B cell (primary cell): ENCODE results near the gene TMEM128. TPM values are rescaled to one million over a fixed set of nuclear protein-coding genes. Genes with fewer than 3 reads are reported as not detected.
"Not testable (repeated sequence)": the region's sequence is repeated elsewhere in the genome, so short reads cannot be mapped to it uniquely, and the experiment has no call there.

Experiments used
- ATAC-seq: fragments of 200-7000 bp; cut with Tn5 transposase; one replicate; pipeline ENCODE4 v1.10.0; 2021; ENCODE audit warnings: low read depth, mild to moderate bottlenecking, moderate number of reproducible peaks, moderate library complexity
- CTCF ChIA-PET: fragments of 350-600 bp; sonication (Branson Sonifier 250); formaldehyde crosslinking; loops from one replicate; lab custom pipeline; 2021; ENCODE audit warnings: antibody characterized with exemption, inconsistent platforms; lab: Charles Lee
- POLR2A ChIA-PET: fragments of 350-600 bp; sonication (Branson Sonifier 250); formaldehyde crosslinking; loops from one replicate; lab custom pipeline; 2021; ENCODE audit warnings: antibody characterized with exemption; lab: Charles Lee
- DNase-seq: peaks from one replicate; pipeline ENCODE4 v3.0.0; 2013
- H2AFZ ChIP-seq: 2 replicates; pipeline ENCODE4 v1.6.1; 2012; ENCODE audit warnings: mild to moderate bottlenecking, low read depth, low read length; ENCODE audit not compliant: insufficient read depth, poor library complexity, severe bottlenecking
- H3K27ac ChIP-seq, 2 donors: 1 replicate in 1 of 2; 2 replicates in 1 of 2; pipeline ENCODE4 v1.5.1; 2012 to 2013; ENCODE audit warnings: low read length in 2 of 2, mild to moderate bottlenecking in 2 of 2, moderate library complexity in 1 of 2
- H3K27me3 ChIP-seq, 4 experiments: fragments of 200-600 bp in 1 of 4; sonication (generic) in 1 of 4; replicated peaks in 1 of 4; 1 replicate in 2 of 4; 2 replicates in 2 of 4; pipeline versions ENCODE4 v1.6.1 to v1.7.0; 2013 to 2016; ENCODE audit warnings: low read length in 3 of 4, mild to moderate bottlenecking in 2 of 4, mixed read lengths in 1 of 4, moderate library complexity in 1 of 4; ENCODE audit not compliant: insufficient read depth in 4 of 4, control insufficient read depth in 3 of 4; ENCODE audit errors: control extremely low read depth in 1 of 4
- H3K36me3 ChIP-seq, 2 experiments: replicated peaks in 1 of 2; 1 replicate in 1 of 2; 2 replicates in 1 of 2; pipeline versions ENCODE4 v1.6.1 to v1.7.1; 2013; ENCODE audit warnings: low read length in 1 of 2; ENCODE audit not compliant: insufficient read depth in 2 of 2, control insufficient read depth in 1 of 2; ENCODE audit errors: control extremely low read depth in 1 of 2, extremely low read depth in 1 of 2
- H3K4me1 ChIP-seq, 2 donors: fragments of 200-600 bp in 1 of 2; sonication (generic) in 1 of 2; 1 replicate in 1 of 2; 2 replicates in 1 of 2; pipeline versions ENCODE4 v1.5.1 to v1.6.1; 2013 to 2017; ENCODE audit warnings: low read length in 2 of 2; ENCODE audit not compliant: control insufficient read depth in 2 of 2, insufficient read depth in 2 of 2
- H3K4me2 ChIP-seq: replicated peaks from 2 replicates; pipeline ENCODE3; 2012; ENCODE audit warnings: mild to moderate bottlenecking, low read depth, low read length; ENCODE audit not compliant: poor library complexity, severe bottlenecking
- H3K4me3 ChIP-seq, 5 experiments: fragments of 200-600 bp in 1 of 5; sonication (generic) in 1 of 5; 1 replicate in 3 of 5; 2 replicates in 2 of 5; pipeline versions ENCODE4 v1.5.1 to v1.7.0; 2011 to 2016; ENCODE audit warnings: low read length in 4 of 5, mild to moderate bottlenecking in 4 of 5, low read depth in 2 of 5, control low read depth in 1 of 5, moderate library complexity in 1 of 5; ENCODE audit not compliant: insufficient read depth in 1 of 5; ENCODE audit errors: control extremely low read depth in 1 of 5, extremely low read depth in 1 of 5
- H3K79me2 ChIP-seq: fragments of 200-600 bp; sonication (generic); one replicate; pipeline ENCODE4 v1.6.0; 2016; ENCODE audit warnings: low read length; ENCODE audit not compliant: control insufficient read depth, insufficient read depth
- H3K9ac ChIP-seq: fragments of 200-600 bp; sonication (generic); 2 replicates; pipeline ENCODE4 v1.6.1; 2017; ENCODE audit warnings: mild to moderate bottlenecking, low read length, moderate library complexity
- H3K9me3 ChIP-seq, 3 donors: one replicate each; pipeline versions ENCODE4 v1.6.1 to v1.7.1; 2013; ENCODE audit warnings: low read length in 2 of 3; ENCODE audit not compliant: control insufficient read depth in 2 of 3, insufficient read depth in 1 of 3; ENCODE audit errors: control extremely low read depth in 1 of 3
- H4K20me1 ChIP-seq: 2 replicates; pipeline ENCODE4 v1.6.0; 2012; ENCODE audit warnings: mild to moderate bottlenecking, low read length; ENCODE audit not compliant: insufficient read depth, control insufficient read depth, poor library complexity, severe bottlenecking
- H3K27ac Mint-ChIP-seq: one replicate; pipeline ENCODE4 v1.8.0; 2021; ENCODE audit warnings: mixed read lengths
- H3K27me3 Mint-ChIP-seq: one replicate; pipeline ENCODE4 v1.8.0; 2021; ENCODE audit warnings: mixed read lengths
- H3K4me1 Mint-ChIP-seq: one replicate; pipeline ENCODE4 v1.8.0; 2021; ENCODE audit warnings: mixed read lengths
- H3K4me3 Mint-ChIP-seq: one replicate; pipeline ENCODE4 v1.8.0; 2021; ENCODE audit warnings: mixed read lengths
- H3K9me3 Mint-ChIP-seq: one replicate; pipeline ENCODE4 v1.8.0; 2022; ENCODE audit warnings: mixed read lengths; ENCODE audit not compliant: insufficient read depth
- EZH2 ChIP-seq: IDR thresholded peaks from 2 replicates; pipeline ENCODE4 v1.6.1; 2012; ENCODE audit warnings: borderline replicate concordance, low read depth, mild to moderate bottlenecking, moderate library complexity, low read length; ENCODE audit not compliant: insufficient read depth, poor library complexity, severe bottlenecking
- WGBS: methylation state at CpG from one replicate; pipeline ENCODE4 v1.1.5; 2013; ENCODE audit warnings: missing lambda C conversion rate; ENCODE audit not compliant: insufficient coverage; 5-methylcytosine and 5-hydroxymethylcytosine counted together
- intact Hi-C: fragments of 100-400 bp; cut with micrococcal nuclease; formaldehyde crosslinking; loops from one replicate; pipeline ENCODE4 v1.10.0; 2022
- polyA plus RNA-seq: library from polyadenylated mRNA; depleted of rRNA; stranded (reverse); fragments of >200 nt; gene quantifications from 2 replicates; pipeline ENCODE4 v1.2.3, GENCODE V29; 2012
- total RNA-seq, 2 donors: library from RNA; stranded (reverse); fragments of 120-200 nt in 1 of 2; gene quantifications; 1 replicate in 1 of 2; 2 replicates in 1 of 2; pipeline versions ENCODE4 v1.2.3 to v1.2.4, GENCODE V29; 2013 to 2022
- TF ChIP-seq, protein P1 (sequence below): fragments of 200-600 bp; IDR thresholded peaks from one replicate; pipeline ENCODE4 v1.8.0; 2022; ENCODE audit warnings: antibody characterized with exemption, mild to moderate bottlenecking

TMEM128 gene
- total and polyA plus RNA-seq, 2 donors (not counting 1 experiment from before 2014, with no cell fraction given), result 10.2 to 17.3 TPM

DNA sequence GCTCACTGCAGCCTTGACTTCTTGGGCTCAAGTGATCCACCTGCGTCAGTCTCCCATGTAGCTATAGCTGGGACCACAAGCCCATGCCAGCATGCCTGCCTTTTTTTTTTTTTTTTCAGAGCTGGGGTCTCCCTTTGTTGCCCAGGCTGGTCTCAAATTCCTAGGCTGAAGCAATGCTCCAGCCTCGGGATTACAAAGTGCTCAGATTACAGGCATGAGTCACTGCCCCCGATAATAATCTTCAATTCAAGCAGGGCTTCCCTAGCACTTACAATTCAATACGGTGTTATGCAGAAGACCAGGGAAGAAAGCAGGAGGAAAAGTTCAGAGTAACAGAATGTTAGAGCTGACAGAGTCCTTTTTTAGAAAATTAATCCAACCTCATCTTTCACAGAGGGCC, 47.4 kb downstream of the TMEM128 start:
- Mint-ChIP-seq H3K4me1 (no peaks in the 10 kb centered on the region), H3K9me3 (no peaks in the 10 kb centered on the region), H3K27ac (no peak overlapping the region), H3K4me3 (no peak overlapping the region), H3K27me3 (peaks cover 21% of the 10 kb centered on the region)
- no peak overlapping the region for H3K27ac ChIP-seq
- TF ChIP-seq, protein P1, sequence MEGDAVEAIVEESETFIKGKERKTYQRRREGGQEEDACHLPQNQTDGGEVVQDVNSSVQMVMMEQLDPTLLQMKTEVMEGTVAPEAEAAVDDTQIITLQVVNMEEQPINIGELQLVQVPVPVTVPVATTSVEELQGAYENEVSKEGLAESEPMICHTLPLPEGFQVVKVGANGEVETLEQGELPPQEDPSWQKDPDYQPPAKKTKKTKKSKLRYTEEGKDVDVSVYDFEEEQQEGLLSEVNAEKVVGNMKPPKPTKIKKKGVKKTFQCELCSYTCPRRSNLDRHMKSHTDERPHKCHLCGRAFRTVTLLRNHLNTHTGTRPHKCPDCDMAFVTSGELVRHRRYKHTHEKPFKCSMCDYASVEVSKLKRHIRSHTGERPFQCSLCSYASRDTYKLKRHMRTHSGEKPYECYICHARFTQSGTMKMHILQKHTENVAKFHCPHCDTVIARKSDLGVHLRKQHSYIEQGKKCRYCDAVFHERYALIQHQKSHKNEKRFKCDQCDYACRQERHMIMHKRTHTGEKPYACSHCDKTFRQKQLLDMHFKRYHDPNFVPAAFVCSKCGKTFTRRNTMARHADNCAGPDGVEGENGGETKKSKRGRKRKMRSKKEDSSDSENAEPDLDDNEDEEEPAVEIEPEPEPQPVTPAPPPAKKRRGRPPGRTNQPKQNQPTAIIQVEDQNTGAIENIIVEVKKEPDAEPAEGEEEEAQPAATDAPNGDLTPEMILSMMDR, result no peak
- TF ChIP-seq EZH2, result no peak
- 64% methylated on average over 2 of the region's 4 CpGs for WGBS
- H3K9me3 ChIP-seq, result peaks cover 0 to 18% (median 0%) of the 10 kb centered on the region in 3 donors
- no peaks in the 10 kb centered on the region for H4K20me1 ChIP-seq
- no peaks in the 10 kb centered on the region for H3K36me3 ChIP-seq
- DNase-seq (no peak), ATAC-seq (no peak)
- H2AFZ ChIP-seq, result no peak overlapping the region
- ChIA-PET POLR2A (no interaction called here), CTCF (no interaction called here)
- no peak overlapping the region for H3K4me2 ChIP-seq
- intact Hi-C loops, result no loop called here
- H3K27me3 ChIP-seq, result peaks cover 0 to 5% (median 2%) of the 10 kb centered on the region in 4 experiments
- no peaks in the 10 kb centered on the region for H3K4me1 ChIP-seq
- no peak overlapping the region for H3K9ac ChIP-seq
- no peak overlapping the region for H3K4me3 ChIP-seq
- H3K79me2 ChIP-seq, result no peaks in the 10 kb centered on the region

DNA sequence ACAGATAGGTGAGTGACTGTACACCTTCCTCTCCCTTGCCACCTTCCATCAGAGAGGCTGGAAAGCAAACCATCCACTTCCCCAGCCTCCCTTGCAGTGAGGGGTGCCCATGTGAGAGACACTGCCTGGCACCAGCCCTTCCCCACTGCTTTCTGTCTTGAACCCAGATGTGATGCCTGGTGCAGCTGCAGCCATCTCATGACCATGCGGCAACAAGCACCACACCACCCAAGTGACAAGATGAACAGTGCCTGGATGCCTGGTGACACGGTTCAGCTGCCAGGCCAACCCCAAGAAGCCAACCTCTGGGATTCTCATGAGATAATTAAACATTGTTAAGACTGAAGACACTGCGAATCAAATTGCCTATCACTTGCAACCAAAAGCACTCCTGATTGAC, 52.7 kb downstream of the TMEM128 start:
- Histone ChIP-seq H3K79me2 (no peaks in the 10 kb centered on the region), H3K27ac (no peak overlapping the region), H3K36me3 (no peaks in the 10 kb centered on the region), H2AFZ (no peak overlapping the region), H3K9ac (no peak overlapping the region), H4K20me1 (no peaks in the 10 kb centered on the region), H3K4me3 (no peak overlapping the region), H3K27me3 (no peaks in the 10 kb centered on the region), H3K4me1 (no peaks in the 10 kb centered on the region), H3K9me3 (peaks cover 0 to 20% (median 0%) of the 10 kb centered on the region in 3 donors), H3K4me2 (no peak overlapping the region)
- CTCF ChIA-PET, result no interaction called here
- Mint-ChIP-seq H3K27ac (no peak overlapping the region), H3K9me3 (no peaks in the 10 kb centered on the region), H3K4me1 (no peaks in the 10 kb centered on the region), H3K27me3 (peaks cover 40% of the 10 kb centered on the region), H3K4me3 (no peak overlapping the region)
- intact Hi-C loops, result no loop called here
- 91% methylated on average over 3 of the region's 3 CpGs for WGBS
- DNase-seq (no peak), ATAC-seq (no peak)
- POLR2A ChIA-PET, result no interaction called here
- no peak for TF ChIP-seq EZH2
- TF ChIP-seq, protein P1, result no peak

DNA sequence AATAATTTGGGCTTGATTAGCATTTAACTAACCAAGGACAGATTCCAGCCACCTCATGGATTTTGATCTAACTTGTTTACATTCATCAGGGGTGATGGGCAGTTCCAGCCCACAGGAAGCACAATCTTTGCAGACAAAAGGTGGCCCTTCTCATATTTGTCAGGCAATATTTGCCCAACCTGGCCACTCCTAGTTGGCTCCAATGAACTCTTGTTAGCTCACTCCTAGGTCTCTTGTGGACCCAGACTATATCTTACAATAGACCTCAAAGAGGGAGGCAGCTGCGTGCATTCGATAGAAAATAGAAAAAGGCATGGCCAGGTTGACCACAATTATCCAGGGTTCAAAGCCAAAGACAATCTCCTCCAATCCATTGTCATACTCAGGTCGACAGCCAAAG, 59.5 kb downstream of the TMEM128 start:
- H3K27ac ChIP-seq, H3K9me3 ChIP-seq, H3K36me3 ChIP-seq, H3K27me3 ChIP-seq, intact Hi-C loops, CTCF ChIA-PET, ATAC-seq, H3K79me2 ChIP-seq, H2AFZ ChIP-seq, H3K4me1 Mint-ChIP-seq, POLR2A ChIA-PET, H3K4me3 Mint-ChIP-seq, H3K9ac ChIP-seq, H4K20me1 ChIP-seq, H3K27ac Mint-ChIP-seq, DNase-seq, H3K4me3 ChIP-seq, H3K4me2 ChIP-seq, H3K9me3 Mint-ChIP-seq, H3K4me1 ChIP-seq: not testable (repeated sequence)
- WGBS, result no CpG with 5 or more reads among the region's 3 CpGs
- H3K27me3 Mint-ChIP-seq, result peaks cover 35% of the 10 kb centered on the region
